K562 (cell line): ENCODE measurements around the gene AKT3. TPM values are rescaled to one million over a fixed set of nuclear protein-coding genes. Genes with fewer than 3 reads are reported as not detected.

Experiments used
- COPS2 ChIP-seq: fragments of 450-650 bp; conservative IDR thresholded peaks from 2 replicates; pipeline ENCODE4 v1.6.1; 2016; ENCODE audit warnings: mild to moderate bottlenecking, moderate library complexity
- DIDO1 ChIP-seq: fragments of 450-650 bp; IDR thresholded peaks from 2 replicates; pipeline ENCODE4 v1.6.1; 2016; ENCODE audit warnings: low read depth, missing biosample characterization, missing genetic modification characterization
- ELF1 ChIP-seq: fragments of 200-800 bp; sonication (Bioruptor generic); IDR thresholded peaks from 2 replicates; pipeline ENCODE4 v1.6.1; 2016; ENCODE audit warnings: missing genetic modification characterization, missing compliant biosample characterization
- FOXJ2 ChIP-seq: fragments of 200-800 bp; sonication (Bioruptor generic); IDR thresholded peaks from 2 replicates; pipeline ENCODE4 v1.6.1; 2016; ENCODE audit warnings: missing genetic modification characterization, missing compliant biosample characterization
- GTF2F1 ChIP-seq: IDR thresholded peaks from 2 replicates; pipeline ENCODE4 v1.6.1; 2011; ENCODE audit warnings: low read depth, low read length, improper control_type of control experiment
- HLTF ChIP-seq: fragments of 450-650 bp; IDR thresholded peaks from 2 replicates; pipeline ENCODE4 v1.6.1; 2016
- MAZ ChIP-seq, 2 experiments: fragments of 450-650 bp in 1 of 2; sonication (generic) in 1 of 2; formaldehyde crosslinking; IDR thresholded peaks in 1 of 2; conservative IDR thresholded peaks in 1 of 2; 2 replicates each; pipeline versions ENCODE4 v1.4.0 to v1.5.0; 2020; ENCODE audit warnings: mild to moderate bottlenecking in 1 of 2, missing genetic modification reagents in 1 of 2
- ZNF644 ChIP-seq: fragments of 200-800 bp; sonication (Bioruptor generic); IDR thresholded peaks from 2 replicates; pipeline ENCODE4 v1.6.1; 2016; ENCODE audit warnings: low read depth, missing genetic modification characterization, missing compliant biosample characterization
- ZNF830 ChIP-seq: fragments of 250-450 bp; sonication (Bioruptor Pico); IDR thresholded peaks from 2 replicates; pipeline ENCODE4 v1.5.0; 2021; ENCODE audit warnings: mild to moderate bottlenecking
- polyA plus RNA-seq, 8 experiments: library from polyadenylated mRNA; depleted of rRNA in 4 of 8; stranded (reverse) in 5 of 8; unstranded in 3 of 8; fragments of >200 nt; fragmentation: Nextera tagmentation in 2 of 8; fragmentation: Illumina TruSeq in 1 of 8; extraction: Ambion mirVana in 2 of 8; extraction: Trizol in 1 of 8; gene quantifications; 2 replicates each; pipeline versions ENCODE4 v1.2.1 to v1.2.3, GENCODE V29; 2011 to 2014; ENCODE audit warnings: inconsistent platforms in 1 of 8, missing spikeins in 1 of 8
- total RNA-seq, 7 experiments: library from RNA; depleted of rRNA in 6 of 7; stranded (reverse); fragments of >200 nt in 6 of 7; fragmentation: Illumina TruSeq in 2 of 7; extraction: Trizol in 2 of 7; gene quantifications; 2 replicates each; pipeline versions ENCODE4 v1.2.1 to v1.2.3, GENCODE V29; 2011 to 2021; ENCODE audit warnings: low replicate concordance in 1 of 7
- TF ChIP-seq, protein P1 (sequence below): fragments of 250-450 bp; sonication (Bioruptor Pico); IDR thresholded peaks from 2 replicates; pipeline ENCODE4 v1.5.0; 2021; ENCODE audit warnings: mild to moderate bottlenecking, borderline replicate concordance
- TF ChIP-seq, protein P2 (sequence below): fragments of 250-450 bp; sonication (Bioruptor Pico); IDR thresholded peaks from 2 replicates; pipeline ENCODE4 v1.5.1; 2021; ENCODE audit warnings: mild to moderate bottlenecking
- TF ChIP-seq, protein P3 (sequence below), 2 experiments: fragments of 450-650 bp in 1 of 2; sonication (generic) in 1 of 2; formaldehyde crosslinking; conservative IDR thresholded peaks; 2 replicates each; pipeline versions ENCODE4 v1.4.0 to v1.8.1; 2020 to 2022; ENCODE audit warnings: mild to moderate bottlenecking in 1 of 2, missing genetic modification reagents in 1 of 2

AKT3 gene
- total and polyA plus RNA-seq, 9 of the 15 experiments (the other 6 are each of a cell fraction or from before 2014, with no cell fraction given), result 0.04 to 0.54 (median 0.18) TPM; not detected in 1

DNA sequence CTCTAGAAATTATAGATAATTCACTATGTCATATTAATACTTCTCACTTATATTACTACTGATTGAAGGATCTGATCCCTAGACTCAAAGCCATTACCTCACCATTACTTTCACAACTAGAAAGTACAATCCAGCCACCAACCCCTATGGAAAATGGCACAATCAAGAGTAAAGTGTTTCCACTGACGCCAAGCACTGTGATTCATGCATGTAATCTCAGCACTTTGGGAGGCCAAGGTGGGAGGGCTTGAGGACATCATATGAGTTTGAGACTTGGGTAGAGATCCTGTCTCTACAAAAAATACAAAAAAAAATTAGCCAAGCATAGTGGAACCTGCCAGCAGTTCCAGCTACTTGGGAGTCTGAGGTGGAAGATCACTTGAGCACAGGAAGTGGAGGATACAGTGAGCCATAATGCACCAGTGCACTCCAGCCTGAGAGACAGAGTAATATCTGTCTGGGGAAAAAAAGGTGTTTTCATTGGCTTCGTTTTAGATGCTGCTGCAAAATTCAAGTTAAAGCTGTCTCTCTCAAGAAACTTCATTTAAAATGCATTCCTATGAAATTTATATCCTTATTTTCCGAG lies 126.5 kb downstream of the AKT3 start (continued):
- TF ChIP-seq COPS2 (no peak), ELF1 (tag) (no peak), FOXJ2 (tag) (no peak), ZNF644 (no peak), MAZ (CRISPR knock-in tag; conservative IDR thresholded peaks at IDR 0.05 in 1 of 2, IDR thresholded peaks at IDR 0.05 in 1 of 2) (no peak), ZNF830 (CRISPR knock-in tag) (no peak), HLTF (no peak), GTF2F1 (no peak), DIDO1 (tag) (no peak)
- TF ChIP-seq, protein P1, sequence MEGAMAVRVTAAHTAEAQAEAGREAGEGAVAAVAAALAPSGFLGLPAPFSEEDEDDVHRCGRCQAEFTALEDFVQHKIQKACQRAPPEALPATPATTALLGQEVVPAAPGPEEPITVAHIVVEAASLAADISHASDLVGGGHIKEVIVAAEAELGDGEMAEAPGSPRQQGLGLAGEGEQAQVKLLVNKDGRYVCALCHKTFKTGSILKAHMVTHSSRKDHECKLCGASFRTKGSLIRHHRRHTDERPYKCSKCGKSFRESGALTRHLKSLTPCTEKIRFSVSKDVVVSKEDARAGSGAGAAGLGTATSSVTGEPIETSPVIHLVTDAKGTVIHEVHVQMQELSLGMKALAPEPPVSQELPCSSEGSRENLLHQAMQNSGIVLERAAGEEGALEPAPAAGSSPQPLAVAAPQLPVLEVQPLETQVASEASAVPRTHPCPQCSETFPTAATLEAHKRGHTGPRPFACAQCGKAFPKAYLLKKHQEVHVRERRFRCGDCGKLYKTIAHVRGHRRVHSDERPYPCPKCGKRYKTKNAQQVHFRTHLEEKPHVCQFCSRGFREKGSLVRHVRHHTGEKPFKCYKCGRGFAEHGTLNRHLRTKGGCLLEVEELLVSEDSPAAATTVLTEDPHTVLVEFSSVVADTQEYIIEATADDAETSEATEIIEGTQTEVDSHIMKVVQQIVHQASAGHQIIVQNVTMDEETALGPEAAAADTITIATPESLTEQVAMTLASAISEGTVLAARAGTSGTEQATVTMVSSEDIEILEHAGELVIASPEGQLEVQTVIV (CRISPR knock-in tag), result no peak
- TF ChIP-seq, protein P2, sequence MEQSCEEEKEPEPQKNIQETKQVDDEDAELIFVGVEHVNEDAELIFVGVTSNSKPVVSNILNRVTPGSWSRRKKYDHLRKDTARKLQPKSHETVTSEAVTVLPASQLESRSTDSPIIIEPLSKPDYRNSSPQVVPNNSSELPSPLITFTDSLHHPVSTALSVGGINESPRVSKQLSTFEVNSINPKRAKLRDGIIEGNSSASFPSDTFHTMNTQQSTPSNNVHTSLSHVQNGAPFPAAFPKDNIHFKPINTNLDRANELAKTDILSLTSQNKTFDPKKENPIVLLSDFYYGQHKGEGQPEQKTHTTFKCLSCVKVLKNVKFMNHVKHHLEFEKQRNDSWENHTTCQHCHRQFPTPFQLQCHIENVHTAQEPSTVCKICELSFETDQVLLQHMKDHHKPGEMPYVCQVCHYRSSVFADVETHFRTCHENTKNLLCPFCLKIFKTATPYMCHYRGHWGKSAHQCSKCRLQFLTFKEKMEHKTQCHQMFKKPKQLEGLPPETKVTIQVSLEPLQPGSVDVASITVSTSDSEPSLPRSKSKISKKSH (CRISPR knock-in tag), result no peak
- TF ChIP-seq, protein P3, sequence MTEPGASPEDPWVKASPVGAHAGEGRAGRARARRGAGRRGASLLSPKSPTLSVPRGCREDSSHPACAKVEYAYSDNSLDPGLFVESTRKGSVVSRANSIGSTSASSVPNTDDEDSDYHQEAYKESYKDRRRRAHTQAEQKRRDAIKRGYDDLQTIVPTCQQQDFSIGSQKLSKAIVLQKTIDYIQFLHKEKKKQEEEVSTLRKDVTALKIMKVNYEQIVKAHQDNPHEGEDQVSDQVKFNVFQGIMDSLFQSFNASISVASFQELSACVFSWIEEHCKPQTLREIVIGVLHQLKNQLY (CRISPR knock-in tag; conservative IDR thresholded peaks at IDR 0.05), result no peak
- TF ChIP-seq, all 486 proteins: peak for 0
